ENCODE measurements around the gene UQCC3. TPM values are rescaled to one million over a fixed set of nuclear protein-coding genes. Genes with fewer than 3 reads are reported as not detected.
"Not testable (repeated sequence)": the region's sequence is repeated elsewhere in the genome, so short reads cannot be mapped to it uniquely, and the experiment has no call there.

UQCC3 gene
- total and polyA plus RNA-seq, 12 donors: 3.9 to 23.0 (median 5.7) TPM

- 34 to 43% methylated on average over 69 to 73 of the region's 74 CpGs for WGBS, 2 donors
- H3K27ac ChIP-seq: peak overlapping the region in 5 of 10 donors; percentile 51 to 81 (median 71)
These were observed 16.3 kb downstream of the UQCC3 start for GRCh38 chr11:62687508-62688396.

GRCh38 chr11:62688491-62688890, 17.0 kb downstream of the UQCC3 start:
- Histone ChIP-seq H3K27me3 (peaks cover 0 to 15% (median 0%) of the 10 kb centered on the region in 7 donors), H3K4me1 (peaks cover 0 to 33% (median 17%) of the 10 kb centered on the region in 9 donors), H3K27ac (peak overlapping the region in 7 of 10 donors; percentile 30 to 81 (median 71)), H3K4me3 (peak overlapping the region in 9 of 10 donors; percentile 6 to 51 (median 36)), H3K9me3 (no peaks in the 10 kb centered on the region), H3K36me3 (peaks cover 0 to 39% (median 17%) of the 10 kb centered on the region in 9 donors)
- no peak for TF ChIP-seq CTCF (IDR thresholded peaks at IDR 0.05)
- intact Hi-C loops (cut with DNase I): no loop called here
- no peak for DNase-seq
- WGBS, 2 donors: 53 to 60% methylated on average over 1 of the region's 1 CpG
- peak in 1 of 8 donors; percentile 2 for ATAC-seq

More at GRCh38 chr11:62687508-62688396, 16.3 kb downstream of the UQCC3 start:
- ATAC-seq (peak in 3 of 8 donors; percentile 32 to 67 (median 36)), DNase-seq (no peak)
- Histone ChIP-seq H3K4me3 (peak overlapping the region; percentile 6 to 51 (median 36)), H3K27me3 (peaks cover 0 to 15% (median 0%) of the 10 kb centered on the region in 7 donors), H3K36me3 (peaks cover 0 to 31% (median 11%) of the 10 kb centered on the region in 9 donors), H3K4me1 (peaks cover 0 to 33% (median 17%) of the 10 kb centered on the region in 9 donors), H3K9me3 (no peaks in the 10 kb centered on the region)
- intact Hi-C loops (cut with DNase I): no loop called here
- no peak for TF ChIP-seq CTCF (IDR thresholded peaks at IDR 0.05)

GRCh38 chr11:62689421-62690183, 18.1 kb downstream of the UQCC3 start, which contains the start of gene LRRN4CL:
LRRN4CL (minus strand) TSS chr11:62689530; CDS start chr11:62688508, 1,022 bp downstream.
- DNase-seq (peak; percentile 65 to 82), ATAC-seq (peak; percentile 80 to 92 (median 84))
- Histone ChIP-seq H3K9me3 (no peaks in the 10 kb centered on the region), H3K27ac (peak within 1 kb of the TSS in 8 of 10 donors; percentile 24 to 81 (median 71)), H3K4me1 (peaks cover 0 to 37% (median 19%) of the 10 kb centered on the region in 9 donors), H3K27me3 (peaks cover 0 to 15% (median 0%) of the 10 kb centered on the region in 7 donors), H3K4me3 (peak within 1 kb of the TSS in 9 of 10 donors; percentile 6 to 51 (median 36)), H3K36me3 (peaks cover 0 to 47% (median 17%) of the 10 kb centered on the region in 9 donors)
- intact Hi-C loops (cut with DNase I): loop anchor here (5.0 to 10.0 kb wide), 6 partner anchors 95 to 307 kb away; partner anchors contain the start of gene TUT1 (in 1 of the 10)
- 36 to 45% methylated on average over 11 of the region's 11 CpGs for WGBS, 2 donors
- TF ChIP-seq CTCF (IDR thresholded peaks at IDR 0.05): no peak

GRCh38 chr11:62693624-62694023, 22.2 kb downstream of the UQCC3 start:
- H3K9me3 ChIP-seq, H3K27ac ChIP-seq, DNase-seq, ATAC-seq, H3K27me3 ChIP-seq, H3K4me3 ChIP-seq: not testable (repeated sequence)
- Histone ChIP-seq H3K36me3 (peaks cover 0 to 51% (median 17%) of the 10 kb centered on the region in 9 donors), H3K4me1 (peaks cover 0 to 31% (median 23%) of the 10 kb centered on the region in 9 donors)
- WGBS, 2 donors: 75 to 86% methylated on average over 4 of the region's 4 CpGs
- intact Hi-C loops (cut with DNase I): loop anchor here (2.0 to 10.0 kb wide), 7 partner anchors 13 to 311 kb away; partner anchors contain the start of gene TUT1 (in 1 of the 10)

Data from heart right ventricle (tissue), 16 donors.